HT-29 (cell line): ENCODE measurements around the gene CHP2. TPM values are rescaled to one million over a fixed set of nuclear protein-coding genes. Genes with fewer than 3 reads are reported as not detected.

ENCODE experiments used
- total RNA-seq: library from RNA; depleted of rRNA; stranded (reverse); fragments of >200 nt; shearing (Covaris generic); gene quantifications from 2 replicates; pipeline ENCODE4 v1.2.3, GENCODE V29; 2014; rRNA removed

CHP2 gene
- total RNA-seq, 1 experiment from 2014 or later, result 0.56 TPM

Other genes with a start within 250 kb of the CHP2 start
- gene GGA2, start 244.5 kb upstream of the CHP2 start, total RNA-seq, result 25.9 and 45.9 TPM in 2 replicates
- 64.7 and 83.3 TPM in 2 replicates for gene EARS2, start 197.7 kb upstream of the CHP2 start, total RNA-seq
- gene UBFD1, start 197.3 kb upstream of the CHP2 start, total RNA-seq, result 67.3 and 94.4 TPM in 2 replicates
- gene NDUFAB1, start 158.7 kb upstream of the CHP2 start, total RNA-seq, result 279 and 304 TPM in 2 replicates
- gene PALB2, start 113.7 kb upstream of the CHP2 start, total RNA-seq, result 7.0 and 7.9 TPM in 2 replicates
- 38.5 and 51.3 TPM in 2 replicates for gene DCTN5, start 113.6 kb upstream of the CHP2 start, total RNA-seq
- 90.6 and 99.6 TPM in 2 replicates for gene PLK1, start 76.1 kb upstream of the CHP2 start, total RNA-seq
- gene ERN2, start 41.8 kb upstream of the CHP2 start, total RNA-seq, result 24.2 and 42.9 TPM in 2 replicates
- gene PRKCB, start 81.0 kb downstream of the CHP2 start, total RNA-seq, result not detected in 2 replicates